DMS53 treated with DMSO at 0.1 percent for 48 hours (cell line): ENCODE data around the gene GSS.
A peak's percentile ranks its signal among the peaks of the same experiment; 100 is the strongest.

Source experiments
- DNase-seq: peaks from one replicate; lab custom pipeline; 2025; ENCODE audit not compliant: unreplicated experiment; lab: John Stamatoyannopoulos, UW

Gene GSS

GRCh38 chr20:34978092-34978744, 22.6 kb upstream of the GSS start:
- no peak for DNase-seq

DNA sequence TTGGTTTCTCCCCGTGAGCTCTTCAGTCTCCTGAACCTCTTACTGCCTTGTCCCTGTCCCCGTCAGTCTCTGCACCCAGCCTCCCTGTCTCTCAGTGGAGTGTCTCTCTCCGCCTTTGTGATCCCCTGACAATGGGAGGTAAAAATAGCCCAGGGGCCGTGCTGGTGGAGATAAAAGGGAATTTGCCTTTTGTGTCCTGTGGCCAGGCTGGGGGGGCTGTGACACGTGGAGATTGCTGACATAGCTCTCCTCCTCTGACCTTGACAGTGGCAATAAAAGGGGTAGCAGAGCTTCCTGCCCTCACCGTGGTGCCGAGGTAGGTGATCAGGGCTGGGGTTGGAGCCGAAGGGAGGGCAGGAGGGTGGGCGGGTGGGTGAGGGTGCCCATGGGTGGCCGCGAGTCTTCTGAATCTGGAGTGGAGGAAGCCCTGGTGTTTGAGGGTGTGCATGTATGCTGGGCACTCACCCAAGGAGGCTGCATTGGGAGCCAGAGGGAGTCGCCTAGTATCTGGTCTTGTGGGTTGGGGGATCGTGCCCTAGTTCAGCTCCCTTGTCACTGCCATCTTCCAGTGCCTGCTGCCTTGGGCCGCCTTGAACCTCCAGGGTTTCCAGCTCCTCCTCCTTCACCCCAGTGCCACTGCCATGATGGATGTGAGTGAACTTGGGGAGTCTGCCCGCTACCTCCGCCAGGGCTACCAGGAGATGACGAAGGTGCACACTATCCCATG, 21.9 kb upstream of the GSS start:
- no peak for DNase-seq

DNA sequence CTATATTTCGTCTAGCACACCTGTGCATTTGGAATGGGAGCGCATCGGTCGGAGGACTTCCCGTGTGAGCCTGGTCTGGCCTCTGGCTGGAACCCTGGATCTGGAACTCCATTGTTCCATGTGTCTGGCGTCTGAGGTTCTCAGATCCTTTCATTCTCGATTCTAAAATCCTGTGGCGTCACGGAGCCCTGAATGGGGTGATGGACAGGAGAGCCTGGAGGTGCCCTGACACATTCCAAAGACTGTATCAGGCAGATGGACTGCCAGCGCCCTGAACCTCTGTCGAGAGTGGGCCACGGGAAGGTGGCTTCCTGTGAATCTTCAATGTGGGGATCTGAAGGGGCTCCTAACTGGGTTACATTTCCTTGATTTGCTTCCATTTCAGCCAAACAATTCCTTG, 20.7 kb upstream of the GSS start:
- DNase-seq, result no peak

DNA sequence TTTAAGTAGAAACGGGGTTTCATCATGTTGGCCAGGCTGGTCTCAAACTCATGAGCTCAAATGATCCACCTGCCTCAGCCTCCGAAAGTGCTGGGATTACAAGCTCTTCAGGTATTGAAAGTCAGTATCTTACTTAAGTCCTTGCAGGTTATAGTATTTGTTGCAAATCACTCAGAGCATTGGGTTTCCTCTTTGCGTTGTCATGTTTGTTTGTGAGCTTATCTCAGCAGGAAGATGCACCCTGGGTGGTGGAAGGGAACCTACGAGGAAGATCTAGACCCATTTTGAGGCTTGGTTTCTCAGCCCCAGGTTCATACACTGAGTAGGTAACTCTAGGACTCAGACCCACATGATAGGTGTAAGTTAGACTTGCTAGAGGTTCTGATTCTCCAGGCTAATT, 18.6 kb upstream of the GSS start:
- DNase-seq, result no peak

- no peak for DNase-seq
Measured at GRCh38 chr20:34971561-34972235, 16.1 kb upstream of the GSS start.

- DNase-seq, result no peak
Measured at GRCh38 chr20:34970846-34971560, 15.4 kb upstream of the GSS start.

DNA sequence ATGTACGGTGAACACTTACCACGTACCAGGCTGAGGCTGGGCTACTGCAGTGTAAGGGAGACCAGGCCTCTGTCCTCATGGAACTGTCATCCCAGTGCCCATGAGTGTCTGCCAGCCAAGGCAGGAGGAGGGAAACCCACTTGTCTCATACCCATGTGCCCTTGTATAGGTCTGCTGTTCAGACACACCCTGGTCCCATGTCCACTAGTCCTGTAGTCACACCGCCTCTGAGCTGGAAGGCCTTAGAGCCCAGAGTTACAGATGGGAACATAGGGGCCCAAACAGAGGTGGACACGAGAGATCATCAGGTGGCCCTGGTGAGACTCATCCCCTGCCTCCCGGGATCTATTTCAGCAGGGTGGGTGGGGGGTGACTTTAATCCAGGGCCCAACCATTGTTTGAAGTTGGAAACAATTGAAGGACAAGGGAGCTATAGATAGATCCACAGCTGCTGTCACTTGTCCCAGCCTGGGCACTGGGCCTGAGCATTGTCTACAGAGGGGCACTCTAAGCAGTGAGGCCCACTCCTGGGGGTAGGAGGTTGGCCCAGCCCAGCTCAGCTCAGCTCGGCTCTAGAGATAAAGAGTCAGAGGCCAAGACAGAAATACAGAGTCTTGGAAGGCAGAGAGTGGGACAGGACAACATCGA, 14.7 kb upstream of the GSS start:
- no peak for DNase-seq

DNA sequence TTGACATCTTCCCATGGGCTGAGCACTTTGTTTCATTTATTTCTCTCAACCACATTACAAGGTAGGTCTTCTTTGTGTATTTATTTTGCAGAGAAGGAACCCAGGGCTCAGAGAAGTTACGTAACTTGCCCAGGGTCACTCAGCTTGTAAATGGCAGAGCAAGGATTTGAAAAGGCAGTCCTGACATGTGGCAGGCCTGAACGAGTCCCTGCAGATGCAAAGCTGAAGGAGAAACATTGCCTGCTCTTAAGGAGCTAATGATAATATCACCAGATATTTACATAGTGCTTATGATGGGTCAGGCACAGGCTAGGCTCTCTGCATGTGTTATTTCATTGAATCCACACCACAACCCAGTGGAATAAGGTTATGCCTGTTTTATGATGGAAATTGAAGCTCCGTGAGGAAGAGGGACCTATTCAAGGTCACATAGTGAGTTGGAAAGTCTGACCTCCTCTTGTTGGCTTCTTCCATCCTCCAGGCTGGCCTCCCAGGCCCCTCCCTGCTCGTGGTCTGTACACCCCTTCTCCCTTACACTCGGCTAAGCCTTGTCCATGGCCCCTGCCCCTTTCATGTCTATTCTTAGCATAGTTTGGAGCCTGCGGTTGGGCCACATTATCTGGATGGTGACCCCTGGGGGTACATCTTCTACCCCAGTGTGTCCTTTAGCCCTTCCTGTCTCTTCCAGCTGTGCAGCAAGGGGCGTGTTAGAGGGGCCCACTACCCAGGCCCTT, 12.6 kb upstream of the GSS start:
- DNase-seq, result no peak

- no peak for DNase-seq
Measured at GRCh38 chr20:34967421-34967820, 11.8 kb upstream of the GSS start.

DNA sequence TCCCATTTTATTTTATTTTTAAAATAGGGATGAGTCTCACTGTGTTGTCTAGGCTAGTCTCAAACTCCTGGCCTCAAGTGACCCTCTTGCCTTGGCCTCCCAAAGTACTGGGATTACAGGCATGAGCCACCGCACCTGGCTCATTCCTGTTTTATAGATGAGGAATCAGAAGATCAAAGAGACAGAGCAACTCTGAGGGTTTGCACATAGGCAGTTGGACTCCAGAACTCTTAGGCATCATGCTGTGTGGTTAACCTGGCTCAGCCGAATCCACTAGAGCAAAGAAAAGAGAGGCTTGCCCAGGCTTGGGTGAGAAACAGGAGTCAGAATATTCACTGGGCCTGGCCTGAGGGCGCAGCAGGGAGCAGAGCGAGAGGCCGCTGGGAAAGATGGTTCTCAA, 9.4 kb upstream of the GSS start:
- DNase-seq, result no peak

DNA sequence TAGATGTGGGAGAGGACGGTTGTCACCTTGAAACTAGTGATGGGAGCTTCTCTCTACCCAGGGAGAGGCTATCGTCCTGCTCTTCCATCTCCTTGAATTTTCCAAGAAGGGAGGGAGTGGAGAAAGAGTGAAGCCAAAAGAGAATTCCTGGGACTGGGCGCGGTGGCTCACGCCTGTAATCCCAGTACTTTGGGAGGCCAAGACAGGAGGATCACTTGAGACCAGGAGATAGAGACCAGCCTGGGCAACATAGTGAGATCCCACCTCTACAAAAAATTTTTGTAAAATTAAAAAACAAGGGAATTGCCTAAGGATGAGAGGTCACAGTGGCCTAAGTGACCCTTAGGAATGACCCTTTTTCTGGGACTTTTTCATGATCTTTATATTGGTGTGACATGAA, 8.9 kb upstream of the GSS start:
- DNase-seq, result no peak

GRCh38 chr20:34956751-34957472, 1.3 kb upstream of the GSS start:
- no peak for DNase-seq

GRCh38 chr20:34956041-34956458, 444 bp upstream of the GSS start:
- no peak for DNase-seq

GRCh38 chr20:34954904-34955230, 739 bp downstream of the GSS start:
- DNase-seq, result peak; percentile 58

DNA sequence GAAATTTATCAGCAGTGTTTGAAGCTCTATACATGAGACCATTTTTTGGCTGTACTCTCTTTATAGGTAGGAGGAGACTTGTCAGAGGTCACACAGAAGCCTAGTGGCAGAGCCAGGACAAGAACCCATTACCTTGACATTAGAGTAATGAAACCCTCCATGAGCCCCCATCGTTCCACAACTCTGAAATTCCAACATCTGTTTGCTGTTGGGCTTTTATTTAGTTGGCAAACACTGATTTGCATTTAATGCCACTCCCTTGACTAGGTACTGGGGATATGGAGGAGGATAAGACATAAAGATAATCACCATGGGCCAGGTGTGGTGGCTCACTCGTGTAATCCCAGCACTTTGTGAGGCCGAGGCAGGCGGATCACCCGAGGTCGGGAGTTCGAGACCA, 1.6 kb downstream of the GSS start:
- DNase-seq, result no peak

- DNase-seq, result no peak
Measured at GRCh38 chr20:34952671-34953070, 2.9 kb downstream of the GSS start.

DNA sequence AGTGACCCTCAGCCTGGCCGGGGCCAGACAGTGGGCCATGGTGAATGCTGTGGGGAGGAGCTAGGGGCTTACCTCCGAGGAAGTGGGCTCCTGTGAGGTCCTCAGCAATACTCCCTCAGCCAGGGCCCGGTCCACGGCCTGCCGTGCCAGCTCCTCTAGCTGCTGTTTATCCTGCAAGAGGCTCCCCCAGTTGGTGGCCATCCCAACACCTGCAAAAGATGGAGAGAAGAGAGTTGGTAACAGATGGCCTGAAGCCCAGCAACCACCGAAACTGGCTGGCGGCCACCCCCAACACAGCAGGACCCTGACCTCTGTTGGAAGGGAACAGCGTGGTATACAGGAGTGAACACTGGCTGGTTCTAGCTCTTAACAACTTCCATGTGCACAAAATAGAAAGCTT, 4.0 kb downstream of the GSS start:
- DNase-seq, result no peak

GRCh38 chr20:34951252-34951651, 4.4 kb downstream of the GSS start:
- DNase-seq, result no peak

DNA sequence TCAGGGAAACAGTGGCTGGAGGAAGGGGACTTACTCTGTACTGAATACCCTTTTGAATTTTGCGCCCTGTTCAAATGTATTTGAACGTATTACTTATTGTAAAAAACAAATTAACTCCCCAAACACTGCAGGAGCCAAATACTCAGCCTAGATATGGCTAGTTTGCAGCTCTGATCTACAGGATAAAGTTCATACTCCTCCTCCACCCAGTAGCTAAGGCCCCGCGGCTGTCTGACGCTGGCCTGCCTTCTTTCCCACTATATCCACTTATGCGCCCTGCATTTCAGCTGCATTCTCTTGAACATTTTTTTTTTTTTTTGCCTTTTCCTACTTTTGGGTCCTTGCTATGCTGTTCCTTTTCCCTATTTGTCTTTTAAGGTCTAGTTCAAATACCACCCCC, 6.5 kb downstream of the GSS start:
- no peak for DNase-seq

DNA sequence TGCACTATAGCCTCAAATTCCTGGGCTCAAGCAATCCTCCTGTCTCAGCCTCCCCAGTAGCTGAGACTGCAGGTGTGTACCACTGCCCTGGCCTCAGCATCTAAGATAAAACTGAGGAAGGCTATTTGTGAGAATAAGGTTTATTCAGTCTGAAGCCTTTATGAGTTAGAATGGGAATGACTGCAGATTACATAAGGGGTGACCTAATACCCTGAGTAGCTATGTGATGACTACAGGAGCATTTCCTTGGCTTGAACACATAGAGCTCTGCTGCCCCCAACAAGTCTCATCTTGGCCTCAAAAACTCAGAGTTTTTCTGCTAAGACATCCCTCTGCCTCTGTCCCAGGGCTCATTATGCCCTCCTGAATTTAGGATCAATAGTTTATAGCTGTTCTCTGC, 7.6 kb downstream of the GSS start:
- no peak for DNase-seq
